ENCODE data around the gene TBX6. TPM values are rescaled to one million over a fixed set of nuclear protein-coding genes. Genes with fewer than 3 reads are reported as not detected.

Gene TBX6
- total RNA-seq, 1 donor from 2014 or later, result under 0.01 TPM

DNA sequence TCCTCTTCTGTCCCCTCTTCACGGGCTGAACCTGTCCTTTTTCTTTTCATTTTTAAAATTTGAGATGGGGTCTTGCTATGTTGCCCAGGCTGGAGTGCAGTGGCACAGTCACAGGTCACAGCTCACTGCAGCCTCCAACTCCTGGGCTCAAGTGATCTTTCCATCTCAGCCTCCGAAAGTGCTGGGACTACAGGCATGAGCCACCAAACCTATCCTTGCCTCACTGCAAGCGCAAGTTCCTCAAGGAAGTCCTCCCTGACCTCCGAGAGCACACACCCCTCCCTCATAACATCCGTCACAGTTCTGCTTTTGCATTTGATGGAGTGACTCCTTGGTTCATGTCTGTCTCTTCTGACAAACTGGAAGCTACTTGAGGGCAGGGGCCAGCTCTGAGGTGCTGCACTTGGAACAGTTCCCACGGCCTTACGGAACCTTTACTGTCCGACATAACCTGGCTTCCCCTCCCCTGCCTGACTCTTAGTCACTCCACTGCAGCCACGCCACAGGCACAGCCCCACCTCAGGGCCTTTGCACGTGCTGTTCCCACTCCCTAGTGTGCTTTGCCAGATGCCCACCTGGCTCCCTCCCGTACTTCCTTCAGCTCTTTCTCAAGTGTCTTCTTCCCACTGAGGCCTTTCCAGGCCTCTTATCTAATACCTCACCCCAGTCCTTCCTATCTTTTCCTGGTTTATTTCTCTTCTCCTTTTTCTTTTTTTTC is 4.4 kb downstream of the TBX6 start:
- no peak for DNase-seq (ENCODE audit: low read depth in 2 of 2)

DNA sequence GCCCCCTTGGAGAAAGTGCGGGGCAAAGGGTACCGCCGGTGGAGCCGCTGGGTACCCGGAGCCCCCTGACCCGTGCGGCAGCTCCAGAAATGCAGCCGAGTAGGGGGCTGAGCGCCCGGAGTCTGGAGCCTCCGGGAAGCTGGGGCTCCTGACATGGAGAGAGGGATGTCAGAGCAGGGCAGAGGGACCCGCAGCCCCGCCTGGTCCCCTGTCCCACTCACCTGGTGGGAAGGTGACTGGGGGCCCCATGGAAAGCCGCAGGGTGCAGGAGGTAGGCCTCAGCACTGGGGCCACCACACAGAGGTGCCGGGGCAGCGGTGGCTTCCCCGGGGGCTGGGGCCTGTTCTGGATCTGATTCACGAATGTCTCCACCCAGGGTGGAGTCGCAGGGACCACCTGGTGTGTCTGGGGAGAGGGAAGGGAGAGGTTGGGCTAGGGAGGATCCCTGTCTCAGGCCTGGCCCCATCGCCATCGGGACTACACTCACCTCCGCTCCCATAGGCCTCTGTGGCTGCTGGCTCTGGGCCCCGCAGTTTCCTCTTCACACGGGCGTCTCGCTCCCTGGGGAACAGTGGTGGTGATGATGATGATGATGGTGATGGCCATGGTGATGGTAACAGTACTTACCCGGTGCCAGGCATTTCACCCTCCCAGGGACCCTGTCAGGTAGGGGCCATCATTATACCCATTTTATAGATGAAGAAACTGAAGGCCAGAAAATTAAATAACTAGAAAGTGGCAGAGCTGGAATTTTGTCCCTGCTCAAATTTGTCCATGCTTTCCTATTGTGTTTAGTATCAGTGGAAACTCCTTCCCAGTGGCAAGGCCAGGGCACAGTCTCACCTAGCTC is 5.2 kb downstream of the TBX6 start:
- DNase-seq (ENCODE audit: low read depth in 2 of 2), result no peak

- no peak for DNase-seq (ENCODE audit: low read depth in 2 of 2)
These were observed 5.9 kb downstream of the TBX6 start for GRCh38 chr16:30085820-30086219.

GRCh38 chr16:30085247-30085646 is 6.5 kb downstream of the TBX6 start:
- DNase-seq (ENCODE audit: low read depth in 2 of 2), result no peak

DNA sequence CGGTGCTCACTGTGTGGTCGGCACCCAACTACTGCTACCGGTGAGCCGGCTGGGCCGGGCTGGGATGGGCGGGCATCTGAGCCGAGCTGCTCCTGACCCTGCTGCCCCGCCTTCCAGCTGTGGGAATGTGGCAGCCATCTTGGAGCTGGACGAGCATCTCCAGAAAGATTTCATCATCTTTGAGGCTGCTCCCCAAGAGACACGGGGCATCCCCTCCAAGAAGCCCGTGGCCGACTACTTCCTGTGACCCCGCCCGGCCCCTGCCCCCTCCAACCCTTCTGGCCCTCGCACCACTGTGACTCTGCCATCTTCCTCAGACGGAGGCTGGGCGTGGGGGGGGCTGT is 6.9 kb downstream of the TBX6 start:
- no peak for DNase-seq (ENCODE audit: low read depth in 2 of 2)

DNA sequence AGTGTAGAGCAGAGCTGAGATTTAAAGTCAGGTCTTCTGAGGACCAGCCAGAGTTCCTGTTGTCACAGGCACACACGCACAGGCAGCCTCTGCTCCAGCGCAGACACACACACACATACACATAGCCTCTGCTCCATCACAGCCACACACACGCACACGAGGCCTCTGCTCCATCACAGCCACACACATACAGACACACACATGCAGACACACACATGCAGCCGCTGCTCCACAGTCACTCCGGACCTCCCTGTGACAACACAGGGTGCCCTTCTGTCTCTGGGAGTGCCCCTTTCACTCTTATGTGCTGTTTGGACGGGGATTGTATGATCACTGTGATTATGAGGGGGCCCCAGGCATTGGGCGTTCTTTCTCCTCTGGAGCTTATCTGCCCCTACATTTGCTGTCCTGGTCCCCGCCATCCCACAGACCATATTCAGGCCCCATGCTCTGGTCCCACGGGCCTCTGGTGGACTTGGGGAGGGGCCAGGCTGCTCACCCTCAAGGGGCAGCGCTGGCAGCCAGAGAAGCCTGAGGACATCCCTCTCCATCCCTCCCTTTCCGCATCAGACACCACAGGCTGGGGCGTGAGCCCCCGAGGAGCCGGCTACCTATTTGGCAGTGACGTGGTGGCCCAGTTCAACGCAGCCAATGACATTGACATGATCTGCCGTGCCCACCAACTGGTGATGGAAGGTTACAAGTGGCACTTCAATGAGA is 7.5 kb downstream of the TBX6 start:
- no peak for DNase-seq (ENCODE audit: low read depth in 2 of 2)

GRCh38 chr16:30083216-30084055 is 8.3 kb downstream of the TBX6 start:
- no peak for DNase-seq (ENCODE audit: low read depth in 2 of 2)

GRCh38 chr16:30082545-30083090 is 9.1 kb downstream of the TBX6 start:
- DNase-seq (ENCODE audit: low read depth in 2 of 2), result no peak

DNA sequence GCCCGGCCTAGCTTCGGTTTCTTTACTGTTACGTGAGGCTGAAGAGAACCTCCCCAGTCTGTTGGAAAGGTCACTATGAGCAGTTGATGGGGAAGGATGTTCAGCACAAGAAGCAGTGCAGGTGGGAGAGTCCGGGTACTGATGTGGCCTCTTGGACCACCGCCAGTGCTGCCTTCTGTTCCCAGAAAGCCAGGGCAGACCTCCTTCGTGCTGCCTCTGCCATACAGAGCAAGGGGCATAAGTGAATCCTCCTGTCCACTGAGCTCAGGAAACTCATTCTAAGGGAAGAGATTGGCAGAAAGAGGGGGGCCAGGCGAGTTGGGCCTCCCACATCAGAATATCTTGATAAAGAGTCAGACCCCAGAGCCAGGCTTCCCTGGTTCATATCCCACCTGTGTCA is 12.2 kb downstream of the TBX6 start:
- DNase-seq (ENCODE audit: low read depth in 2 of 2), result no peak

- DNase-seq (ENCODE audit: low read depth in 2 of 2), result no peak
These were observed 13.0 kb downstream of the TBX6 start for GRCh38 chr16:30078744-30079143.

DNA sequence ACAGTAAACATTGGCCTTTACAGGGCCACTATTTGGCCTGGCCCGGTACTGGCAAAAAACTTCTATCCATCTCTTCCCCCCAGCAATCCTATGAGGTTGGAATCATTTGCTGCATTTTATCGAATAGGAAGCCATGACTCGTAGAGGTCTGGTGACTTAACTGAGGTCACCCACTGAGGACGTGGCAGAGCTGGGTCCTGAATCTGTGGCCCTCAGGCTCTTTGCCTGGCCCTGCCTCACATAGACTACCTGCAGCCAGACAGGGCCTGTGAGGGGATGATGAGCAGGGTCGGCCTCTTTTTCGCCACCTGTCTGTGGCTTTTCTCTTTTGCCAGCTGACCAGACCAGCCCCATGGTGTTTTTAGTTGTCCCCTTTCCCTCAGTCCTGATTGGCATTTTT is 14.1 kb downstream of the TBX6 start:
- no peak for DNase-seq (ENCODE audit: low read depth in 2 of 2)

GRCh38 chr16:30076276-30076791 is 15.4 kb downstream of the TBX6 start:
- no peak for DNase-seq (ENCODE audit: low read depth in 2 of 2)

DNA sequence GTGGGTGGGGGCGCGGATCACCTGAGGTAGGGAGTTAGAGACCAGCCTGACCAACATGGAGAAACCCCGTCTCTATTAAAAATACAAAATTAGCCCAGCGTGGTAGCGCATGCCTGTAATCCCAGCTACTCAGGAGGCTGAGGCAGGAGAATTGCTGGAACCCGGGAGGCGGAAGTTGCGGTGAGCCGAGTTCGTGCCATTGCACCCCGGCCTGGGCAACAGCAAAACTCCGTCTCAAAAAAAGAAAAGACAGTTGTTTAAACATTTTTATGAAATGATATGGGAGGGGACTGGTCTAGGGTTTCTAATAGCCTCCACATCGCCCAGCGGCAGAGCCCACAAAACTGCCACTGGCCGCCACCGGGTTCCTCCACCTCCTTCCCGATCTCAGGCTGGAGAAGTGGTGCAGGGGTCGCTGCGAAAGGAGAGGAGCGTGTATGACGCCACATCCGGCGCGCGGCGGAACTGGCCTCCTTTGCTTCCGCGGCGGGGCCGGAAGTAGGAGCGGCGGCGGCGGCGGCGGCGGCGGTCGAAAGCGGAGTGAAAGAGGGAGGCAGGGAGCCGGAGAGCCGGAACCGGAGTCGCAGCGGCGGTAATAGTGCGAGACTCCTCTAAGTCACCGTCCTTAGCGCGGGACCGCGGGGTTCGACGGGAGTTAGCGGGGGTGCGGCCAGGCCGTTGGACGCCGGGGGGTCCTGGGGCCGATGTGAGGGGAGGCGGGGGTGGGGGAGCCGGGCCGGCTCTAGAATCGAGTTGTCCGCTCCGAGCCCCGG is 16.0 kb downstream of the TBX6 start, which contains the start of gene PPP4C:
Gene PPP4C, plus strand, starts transcription at position 492 of the 773 bp plus-strand sequence. CDS start 384 bp downstream, outside the sequence.
- peak; percentile 69 to 91 for DNase-seq (ENCODE audit: low read depth in 2 of 2)

GRCh38 chr16:30070490-30070889 is 21.2 kb downstream of the TBX6 start:
- no peak for DNase-seq (ENCODE audit: low read depth in 2 of 2)

DNA sequence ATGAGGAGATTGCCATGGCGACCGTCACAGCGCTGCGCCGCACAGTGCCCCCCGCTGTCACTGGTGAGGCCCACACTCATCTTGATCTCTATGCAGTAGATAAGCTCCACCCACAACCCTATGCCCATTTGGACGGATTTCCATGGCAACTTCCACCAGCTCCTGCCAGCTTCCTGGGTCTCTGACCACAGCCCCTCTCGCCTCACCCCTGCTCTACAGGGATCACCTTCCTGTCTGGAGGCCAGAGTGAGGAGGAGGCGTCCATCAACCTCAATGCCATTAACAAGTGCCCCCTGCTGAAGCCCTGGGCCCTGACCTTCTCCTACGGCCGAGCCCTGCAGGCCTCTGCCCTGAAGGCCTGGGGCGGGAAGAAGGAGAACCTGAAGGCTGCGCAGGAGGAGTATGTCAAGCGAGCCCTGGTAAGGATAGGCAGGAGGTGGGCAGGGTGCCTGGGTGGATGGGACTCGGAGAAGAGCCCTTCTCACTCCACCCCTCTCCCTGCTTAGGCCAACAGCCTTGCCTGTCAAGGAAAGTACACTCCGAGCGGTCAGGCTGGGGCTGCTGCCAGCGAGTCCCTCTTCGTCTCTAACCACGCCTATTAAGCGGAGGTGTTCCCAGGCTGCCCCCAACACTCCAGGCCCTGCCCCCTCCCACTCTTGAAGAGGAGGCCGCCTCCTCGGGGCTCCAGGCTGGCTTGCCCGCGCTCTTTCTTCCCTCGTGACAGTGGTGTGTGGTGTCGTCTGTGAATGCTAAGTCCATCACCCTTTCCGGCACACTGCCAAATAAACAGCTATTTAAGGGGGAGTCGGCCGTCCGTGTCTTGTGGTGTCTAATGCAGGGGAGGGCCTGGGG is 21.9 kb downstream of the TBX6 start:
- no peak for DNase-seq (ENCODE audit: low read depth in 2 of 2)

DNA sequence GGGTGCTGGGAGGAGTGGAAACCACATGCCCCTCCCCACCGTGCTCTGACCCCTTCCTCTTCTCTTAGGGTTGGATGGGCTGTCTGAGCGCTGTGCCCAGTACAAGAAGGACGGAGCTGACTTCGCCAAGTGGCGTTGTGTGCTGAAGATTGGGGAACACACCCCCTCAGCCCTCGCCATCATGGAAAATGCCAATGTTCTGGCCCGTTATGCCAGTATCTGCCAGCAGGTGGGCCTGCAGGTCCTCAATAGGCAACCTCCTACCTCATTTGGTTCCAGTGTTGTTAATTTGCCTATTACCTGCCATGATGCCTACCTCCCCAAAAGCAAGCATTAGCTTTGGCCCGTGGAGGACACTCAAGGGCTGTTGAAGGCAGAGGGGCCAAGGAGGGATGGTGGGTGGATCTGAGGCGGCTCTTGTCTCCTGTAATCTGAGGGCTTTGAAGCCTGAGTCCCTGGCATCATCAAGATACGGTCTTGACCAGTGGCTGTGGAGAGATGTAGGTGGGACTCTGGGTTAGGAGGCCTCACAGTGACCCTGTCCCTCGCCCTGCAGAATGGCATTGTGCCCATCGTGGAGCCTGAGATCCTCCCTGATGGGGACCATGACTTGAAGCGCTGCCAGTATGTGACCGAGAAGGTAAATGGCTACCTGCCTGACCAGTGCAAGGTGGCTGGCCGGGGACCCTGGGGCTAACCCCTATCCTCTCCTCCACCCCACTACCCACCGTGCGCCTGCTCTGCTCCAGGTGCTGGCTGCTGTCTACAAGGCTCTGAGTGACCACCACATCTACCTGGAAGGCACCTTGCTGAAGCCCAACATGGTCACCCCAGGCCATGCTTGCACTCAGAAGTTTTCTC is 22.7 kb downstream of the TBX6 start:
- peak in 1 of 2 donors; percentile 49 for DNase-seq (ENCODE audit: low read depth in 2 of 2)

- DNase-seq (ENCODE audit: low read depth in 2 of 2), result no peak
These were observed 23.4 kb downstream of the TBX6 start for GRCh38 chr16:30068333-30068732.

DNA sequence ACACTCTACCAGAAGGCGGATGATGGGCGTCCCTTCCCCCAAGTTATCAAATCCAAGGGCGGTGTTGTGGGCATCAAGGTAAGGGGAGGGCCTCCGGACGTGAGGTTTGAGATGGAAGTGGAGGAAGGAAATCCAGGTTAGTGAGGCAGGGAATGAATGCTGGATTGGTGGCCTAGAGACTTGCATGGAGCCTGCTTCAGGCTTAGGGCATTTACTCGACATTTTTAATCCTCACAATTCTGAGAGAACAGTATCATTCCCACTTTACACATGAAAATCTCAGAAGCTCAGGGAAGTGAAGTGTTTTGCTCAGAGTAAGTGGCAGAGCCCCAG is 24.2 kb downstream of the TBX6 start:
- no peak for DNase-seq (ENCODE audit: low read depth in 2 of 2)
